GM23248 (cell line): ENCODE results near the gene LLGL2.

Source experiments
- EZH2 ChIP-seq: fragments of 200-600 bp; sonication (generic); IDR thresholded peaks from 2 replicates; pipeline ENCODE4 v1.6.1; 2018; ENCODE audit warnings: antibody characterized with exemption, mild to moderate bottlenecking; ENCODE audit not compliant: insufficient read depth, poor library complexity, severe bottlenecking
- EZH2phosphoT487 ChIP-seq: fragments of 200-600 bp; sonication (generic); IDR thresholded peaks from 2 replicates; pipeline ENCODE4 v1.6.1; 2018; ENCODE audit warnings: antibody characterized with exemption, moderate library complexity, mild to moderate bottlenecking, low read depth; ENCODE audit not compliant: insufficient read depth

- no peak for TF ChIP-seq EZH2phosphoT487
- no peak for TF ChIP-seq EZH2
Observed at GRCh38 chr17:75499313-75500022, 26.0 kb upstream of the LLGL2 start.
